Stomach (tissue), 4 donors: ENCODE data around the gene C9orf153.

Source experiments
- CTCF ChIP-seq, 7 experiments: fragments of 450-650 bp in 4 of 7; fragments of 200-600 bp in 3 of 7; sonication (generic) in 3 of 7; IDR thresholded peaks; one replicate each; pipeline ENCODE4 v1.5.1; 2016 to 2019; ENCODE audit warnings: antibody characterized with exemption in 7 of 7, control low read depth in 2 of 7, mild to moderate bottlenecking in 1 of 7
- POLR2A ChIP-seq, 4 donors: fragments of 450-650 bp; IDR thresholded peaks; one replicate each; pipeline ENCODE4 v1.6.1; 2016; ENCODE audit warnings: antibody characterized with exemption in 4 of 4, control low read depth in 2 of 4, mild to moderate bottlenecking in 1 of 4, moderate library complexity in 1 of 4
- POLR2AphosphoS5 ChIP-seq, 3 donors: sonication (generic); formaldehyde crosslinking; IDR thresholded peaks; one replicate each; pipeline ENCODE4 v1.6.1; 2016; ENCODE audit warnings: antibody characterized with exemption in 3 of 3

DNA sequence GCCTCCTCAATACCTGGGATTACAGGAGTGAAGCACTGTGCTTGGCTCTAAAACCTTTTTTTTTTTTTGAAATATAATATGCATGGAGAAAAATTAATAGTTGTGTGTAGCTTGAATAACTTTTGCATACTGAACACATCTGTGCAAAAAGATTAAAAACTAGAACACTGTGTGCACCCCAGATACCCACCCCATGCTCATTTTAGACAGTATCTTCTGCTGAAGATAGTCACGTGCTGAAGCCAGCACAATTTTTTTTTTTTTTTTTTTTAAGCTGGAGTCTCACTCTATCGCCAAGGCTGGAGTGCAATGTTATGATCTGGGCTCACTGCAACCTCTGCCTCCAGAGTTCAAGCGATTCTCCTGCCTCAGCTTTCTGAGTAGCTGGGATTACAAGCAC is 39.9 kb downstream of the C9orf153 start:
- TF ChIP-seq POLR2AphosphoS5 (IDR thresholded peaks at IDR 0.05), result no peak
- no peak for TF ChIP-seq CTCF (IDR thresholded peaks at IDR 0.05)
- no peak for TF ChIP-seq POLR2A (IDR thresholded peaks at IDR 0.05)
